ENCODE data around the gene SLC6A18. TPM values are rescaled to one million over a fixed set of nuclear protein-coding genes. Genes with fewer than 3 reads are reported as not detected.
A peak's percentile ranks its signal among the peaks of the same experiment; 100 is the strongest.

The SLC6A18 gene
- total and polyA plus RNA-seq, 9 of the 15 experiments (the other 6 are each of a cell fraction or from before 2014, with no cell fraction given): not detected

DNA sequence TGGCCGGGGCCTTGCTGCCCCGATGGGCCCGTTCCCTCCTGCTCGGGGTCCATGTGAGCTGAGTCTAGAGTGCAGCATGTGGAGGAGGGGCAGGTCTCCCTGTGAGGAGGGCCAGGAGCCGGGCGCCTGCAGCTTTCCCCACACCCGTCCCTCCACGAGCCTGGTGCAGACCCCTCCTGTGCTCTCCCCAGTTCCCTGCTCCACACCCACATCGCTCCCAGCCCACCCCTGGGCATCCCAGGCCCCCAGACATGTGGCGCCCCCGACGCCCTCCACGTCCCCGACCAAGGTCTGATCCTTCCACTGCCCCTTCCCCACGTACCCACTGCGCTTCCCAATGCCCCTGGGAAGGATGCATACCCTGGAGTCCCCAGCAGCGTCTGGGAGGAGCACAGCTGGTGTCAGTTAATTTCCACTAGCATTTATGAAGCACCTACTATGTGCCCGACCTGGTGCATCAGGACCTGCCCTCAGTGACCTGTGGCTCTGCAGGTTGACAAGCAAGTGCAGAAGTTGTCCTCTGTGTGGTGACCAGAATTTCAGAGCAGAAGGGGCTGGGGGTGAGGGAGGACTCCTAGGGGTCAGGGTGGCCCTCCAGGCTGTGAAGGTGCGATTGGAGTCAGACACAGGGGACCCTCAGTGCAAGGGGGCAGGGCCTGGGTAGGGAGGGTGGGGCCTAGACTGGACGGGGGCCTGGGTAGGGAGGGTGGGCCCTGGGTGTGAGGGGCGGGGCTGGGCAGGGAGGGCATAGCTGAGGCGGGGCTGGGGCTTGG, 10.8 kb upstream of the SLC6A18 start:
- no peak for TF ChIP-seq MAFG (tag; conservative IDR thresholded peaks at IDR 0.05)
- peak; percentile 94 for TF ChIP-seq ZKSCAN1 (IDR thresholded peaks at IDR 0.05; ENCODE audit: low read depth, low read length)
- no peak overlapping the region for H3K27ac ChIP-seq (ENCODE audit: extremely low read depth, low read depth, low read length)
- peaks cover 2% of the 10 kb centered on the region; the same call in 1 of the 2 replicates for H4K20me1 ChIP-seq (replicated peaks; ENCODE audit: control insufficient read depth, insufficient read depth, low read length)
- no peaks in the 10 kb centered on the region for H3K79me2 ChIP-seq (ENCODE audit: control insufficient read depth, insufficient read depth, low read length)
- peaks cover 0 to 57% of the 10 kb centered on the region in 2 experiments; a peak in 1 of 5 replicates for H3K4me1 ChIP-seq (replicated peaks in 1 of 2; ENCODE audit: control insufficient read depth in 2 of 2, insufficient read depth in 2 of 2, low read length in 2 of 2)
- H3K4me3 ChIP-seq: no peak overlapping the region
- POLR2A ChIA-PET: no interaction called here
- in situ Hi-C loops (cut with MboI): no loop called here
- H3K9ac ChIP-seq (ENCODE audit: insufficient read depth in 1 of 2, low read depth in 2 of 2, low read length in 2 of 2): no peak overlapping the region
- 12% methylated on average over 18 of the region's 22 CpGs for WGBS (ENCODE audit: insufficient coverage, low coverage, missing lambda C conversion rate)
- no peaks in the 10 kb centered on the region; the same call in 1 of the 2 replicates for H3K9me3 ChIP-seq (replicated peaks; ENCODE audit: control insufficient read depth, insufficient read depth, low read depth, low read length)
- CTCF ChIA-PET (ENCODE audit: low intra/inter-chr PET ratio): interaction anchor here (0.5 kb wide), 1 partner anchor 259 kb away, joined by 3 read pairs; no protein-coding TSS in a partner anchor
- no peaks in the 10 kb centered on the region for H3K9me1 ChIP-seq (ENCODE audit: control insufficient read depth, insufficient read depth, low read length)
- ATAC-seq (no peak), FAIRE-seq (no peak), DNase-seq (ENCODE audit: extremely low read depth in 1 of 4, low spot score in 3 of 4) (no peak)
- H3K27me3 ChIP-seq (ENCODE audit: control insufficient read depth in 2 of 2, insufficient read depth in 2 of 2, low read length in 2 of 2): peaks cover 19 to 64% of the 10 kb centered on the region in 2 experiments
- H3K4me2 ChIP-seq (ENCODE audit: insufficient read depth, low read length): no peak overlapping the region
- BruUV-seq (replicated peaks): no TSS peak
- H3K36me3 ChIP-seq (ENCODE audit: control insufficient read depth, insufficient read depth, low read length): no peaks in the 10 kb centered on the region
- no peak overlapping the region for H2AFZ ChIP-seq (ENCODE audit: low read depth, low read length)
- intact Hi-C loops (cut with micrococcal nuclease): no loop called here

DNA sequence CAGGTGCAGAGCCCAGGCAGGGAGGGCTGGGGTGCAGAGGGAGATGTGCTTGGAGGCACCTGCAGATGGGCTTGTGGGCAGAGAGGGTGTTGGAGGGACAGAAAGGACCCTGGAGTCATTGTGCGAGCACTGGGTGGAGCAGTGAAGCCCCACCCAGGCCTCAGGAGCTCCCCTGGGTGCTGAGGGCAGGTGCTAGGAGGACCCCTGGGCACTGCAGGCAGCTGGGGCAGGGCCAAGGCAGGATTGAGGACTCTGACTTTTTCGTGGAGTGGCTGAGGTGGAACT, 10.3 kb upstream of the SLC6A18 start:
- H2AFZ ChIP-seq (ENCODE audit: low read depth, low read length): no peak overlapping the region
- no peaks in the 10 kb centered on the region; the same call in 1 of the 2 replicates for H3K9me3 ChIP-seq (replicated peaks; ENCODE audit: control insufficient read depth, insufficient read depth, low read depth, low read length)
- no peaks in the 10 kb centered on the region; the same call in 1 of the 2 replicates for H4K20me1 ChIP-seq (replicated peaks; ENCODE audit: control insufficient read depth, insufficient read depth, low read length)
- no peak overlapping the region for H3K27ac ChIP-seq (ENCODE audit: extremely low read depth, low read depth, low read length)
- H3K36me3 ChIP-seq (ENCODE audit: control insufficient read depth, insufficient read depth, low read length): no peaks in the 10 kb centered on the region
- TF ChIP-seq, protein P1, sequence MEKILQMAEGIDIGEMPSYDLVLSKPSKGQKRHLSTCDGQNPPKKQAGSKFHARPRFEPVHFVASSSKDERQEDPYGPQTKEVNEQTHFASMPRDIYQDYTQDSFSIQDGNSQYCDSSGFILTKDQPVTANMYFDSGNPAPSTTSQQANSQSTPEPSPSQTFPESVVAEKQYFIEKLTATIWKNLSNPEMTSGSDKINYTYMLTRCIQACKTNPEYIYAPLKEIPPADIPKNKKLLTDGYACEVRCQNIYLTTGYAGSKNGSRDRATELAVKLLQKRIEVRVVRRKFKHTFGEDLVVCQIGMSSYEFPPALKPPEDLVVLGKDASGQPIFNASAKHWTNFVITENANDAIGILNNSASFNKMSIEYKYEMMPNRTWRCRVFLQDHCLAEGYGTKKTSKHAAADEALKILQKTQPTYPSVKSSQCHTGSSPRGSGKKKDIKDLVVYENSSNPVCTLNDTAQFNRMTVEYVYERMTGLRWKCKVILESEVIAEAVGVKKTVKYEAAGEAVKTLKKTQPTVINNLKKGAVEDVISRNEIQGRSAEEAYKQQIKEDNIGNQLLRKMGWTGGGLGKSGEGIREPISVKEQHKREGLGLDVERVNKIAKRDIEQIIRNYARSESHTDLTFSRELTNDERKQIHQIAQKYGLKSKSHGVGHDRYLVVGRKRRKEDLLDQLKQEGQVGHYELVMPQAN (IDR thresholded peaks at IDR 0.05; ENCODE audit: borderline replicate concordance): no peak
- no peak for TF ChIP-seq SOX6 (IDR thresholded peaks at IDR 0.05)
- no peak for TF ChIP-seq PHB2 (IDR thresholded peaks at IDR 0.05; ENCODE audit: low read depth)
- TF ChIP-seq ILK (tag; IDR thresholded peaks at IDR 0.05; ENCODE audit: borderline replicate concordance, low read depth): no peak
- no peak for TF ChIP-seq SNRNP70 (optimal IDR thresholded peaks at IDR 0.05; ENCODE audit: low read depth, low read length)
- H3K79me2 ChIP-seq (ENCODE audit: control insufficient read depth, insufficient read depth, low read length): no peaks in the 10 kb centered on the region
- no peaks in the 10 kb centered on the region for H3K9me1 ChIP-seq (ENCODE audit: control insufficient read depth, insufficient read depth, low read length)
- peaks cover 0 to 55% of the 10 kb centered on the region in 2 experiments; a peak in 1 of 5 replicates for H3K4me1 ChIP-seq (replicated peaks in 1 of 2; ENCODE audit: control insufficient read depth in 2 of 2, insufficient read depth in 2 of 2, low read length in 2 of 2)
- no peak for FAIRE-seq
- DNase-seq (ENCODE audit: extremely low read depth in 1 of 4, low spot score in 3 of 4): no peak
- BruUV-seq (replicated peaks): no TSS peak
- no peak overlapping the region for H3K4me3 ChIP-seq
- H3K4me2 ChIP-seq (ENCODE audit: insufficient read depth, low read length): no peak overlapping the region
- intact Hi-C loops (cut with micrococcal nuclease) (no loop called here), in situ Hi-C loops (cut with MboI) (no loop called here)
- peaks cover 24 to 66% of the 10 kb centered on the region in 2 experiments; a peak in 4 of 5 replicates for H3K27me3 ChIP-seq (ENCODE audit: control insufficient read depth in 2 of 2, insufficient read depth in 2 of 2, low read length in 2 of 2)
- ChIA-PET CTCF (ENCODE audit: low intra/inter-chr PET ratio) (interaction anchor here (0.5 kb wide), 1 partner anchor 258 kb away, joined by 3 read pairs; no protein-coding TSS in a partner anchor), POLR2A (no interaction called here)
- no peak for ATAC-seq
- WGBS (ENCODE audit: insufficient coverage, low coverage, missing lambda C conversion rate): 10% methylated on average over 2 of the region's 2 CpGs
- no peak overlapping the region for H3K9ac ChIP-seq (ENCODE audit: insufficient read depth in 1 of 2, low read depth in 2 of 2, low read length in 2 of 2)

All from K562 (cell line).